Esophagus muscularis mucosa (tissue), 4 donors: Measurements from ENCODE around the gene GTF2B. TPM values are rescaled to one million over a fixed set of nuclear protein-coding genes. Genes with fewer than 3 reads are reported as not detected.

Experiments used
- DNase-seq: peaks from one replicate; pipeline ENCODE4 v3.0.0-alpha.2; 2017; ENCODE audit errors: extremely low spot score
- H3K27ac ChIP-seq, 4 donors: fragments of 200-600 bp; sonication (generic); replicated peaks in 1 of 4; 1 replicate in 3 of 4; 2 replicates in 1 of 4; pipeline ENCODE4 v1.5.1; 2016 to 2019; ENCODE audit warnings: mild to moderate bottlenecking in 1 of 4
- H3K27me3 ChIP-seq, 4 donors: fragments of 200-600 bp; sonication (generic); one replicate each; pipeline versions ENCODE4 v1.5.1 to v1.6.0; 2016 to 2019
- H3K36me3 ChIP-seq, 4 donors: fragments of 200-600 bp; sonication (generic); one replicate each; pipeline ENCODE4 v1.5.1; 2016 to 2019
- H3K4me1 ChIP-seq, 4 donors: fragments of 200-600 bp; sonication (generic); one replicate each; pipeline ENCODE4 v1.5.1; 2016 to 2019
- H3K4me3 ChIP-seq, 4 donors: fragments of 200-600 bp; sonication (generic); 1 replicate in 2 of 4; 2 replicates in 2 of 4; pipeline ENCODE4 v1.5.1; 2016 to 2019; ENCODE audit warnings: mild to moderate bottlenecking in 4 of 4, moderate library complexity in 1 of 4
- H3K9me3 ChIP-seq, 4 donors: fragments of 200-600 bp; sonication (generic); 1 replicate in 3 of 4; 2 replicates in 1 of 4; pipeline ENCODE4 v1.5.1; 2016 to 2019
- EP300 ChIP-seq: sonication (generic); formaldehyde crosslinking; IDR thresholded peaks from one replicate; pipeline ENCODE4 v1.6.1; 2017; ENCODE audit warnings: antibody characterized with exemption
- POLR2A ChIP-seq: fragments of 450-650 bp; IDR thresholded peaks from one replicate; pipeline ENCODE4 v1.6.1; 2017; ENCODE audit warnings: antibody characterized with exemption, moderate library complexity, mild to moderate bottlenecking, low read depth
- POLR2AphosphoS5 ChIP-seq, 2 donors: sonication (generic); formaldehyde crosslinking; IDR thresholded peaks; one replicate each; pipeline ENCODE4 v1.6.1; 2017; ENCODE audit warnings: antibody characterized with exemption in 2 of 2
- WGBS: methylation state at CpG from one replicate; pipeline ENCODE4 v1.1.5; 2018; 5-methylcytosine and 5-hydroxymethylcytosine counted together
- intact Hi-C: fragments of 100-400 bp; cut with DNase I; formaldehyde crosslinking; loops from one replicate; pipeline ENCODE4 v1.15.1; 2023
- total RNA-seq, 4 donors: library from RNA; depleted of rRNA; stranded (reverse); fragments of >200 nt; gene quantifications; one replicate each; pipeline versions ENCODE4 v1.1.0 to v1.2.1, GENCODE V29; 2016
- TF ChIP-seq, protein P1 (sequence below), 3 experiments: fragments of 200-600 bp in 2 of 3; fragments of 450-650 bp in 1 of 3; sonication (generic) in 2 of 3; IDR thresholded peaks; one replicate each; pipeline ENCODE4 v1.5.1; 2017 to 2019; ENCODE audit warnings: antibody characterized with exemption in 3 of 3, mild to moderate bottlenecking in 2 of 3, moderate library complexity in 1 of 3

GTF2B gene
- total RNA-seq, 4 donors from 2014 or later: 22.4 to 39.6 (median 24.2) TPM

DNA sequence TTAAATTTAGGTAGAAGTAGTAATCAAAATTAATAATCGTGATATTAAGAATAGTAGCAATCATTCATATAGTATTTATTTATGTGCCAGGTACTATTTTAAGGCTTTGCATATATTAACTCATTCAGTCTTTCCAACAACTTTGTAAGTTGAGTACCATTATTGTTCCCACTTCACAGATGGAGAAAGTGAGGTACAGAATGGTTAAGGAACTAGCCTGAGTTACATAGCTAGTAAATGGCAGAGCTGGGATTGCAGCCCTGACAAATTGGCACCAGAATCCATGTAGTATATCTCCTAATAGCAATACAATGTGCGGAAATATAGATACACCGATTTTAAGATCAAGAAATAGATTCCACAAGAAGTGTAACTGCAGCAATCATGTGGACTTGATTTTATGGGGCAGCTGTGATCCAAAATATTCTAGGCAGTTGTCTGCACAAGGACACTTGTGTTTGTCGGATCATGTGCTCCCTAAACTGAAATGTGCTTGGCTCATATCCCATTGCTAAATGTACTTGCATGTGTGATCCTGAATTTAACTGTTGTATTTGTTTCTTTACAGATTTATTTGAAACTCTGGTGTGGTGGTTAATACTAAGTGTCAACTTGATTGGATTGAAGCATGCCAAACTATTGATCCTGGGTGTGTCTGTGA lies 5.8 kb upstream of the GTF2B start:
- Histone ChIP-seq H3K4me1 (peaks cover 2 to 3% (median 3%) of the 10 kb centered on the region in 4 donors), H3K4me3 (no peak overlapping the region), H3K27ac (no peak overlapping the region), H3K9me3 (no peaks in the 10 kb centered on the region), H3K36me3 (no peaks in the 10 kb centered on the region), H3K27me3 (no peaks in the 10 kb centered on the region)
- no peak for TF ChIP-seq POLR2AphosphoS5 (IDR thresholded peaks at IDR 0.05)
- TF ChIP-seq POLR2A: no peak
- DNase-seq: no peak
- WGBS: 83% methylated on average over 4 of the region's 4 CpGs
- intact Hi-C loops: no loop called here

DNA sequence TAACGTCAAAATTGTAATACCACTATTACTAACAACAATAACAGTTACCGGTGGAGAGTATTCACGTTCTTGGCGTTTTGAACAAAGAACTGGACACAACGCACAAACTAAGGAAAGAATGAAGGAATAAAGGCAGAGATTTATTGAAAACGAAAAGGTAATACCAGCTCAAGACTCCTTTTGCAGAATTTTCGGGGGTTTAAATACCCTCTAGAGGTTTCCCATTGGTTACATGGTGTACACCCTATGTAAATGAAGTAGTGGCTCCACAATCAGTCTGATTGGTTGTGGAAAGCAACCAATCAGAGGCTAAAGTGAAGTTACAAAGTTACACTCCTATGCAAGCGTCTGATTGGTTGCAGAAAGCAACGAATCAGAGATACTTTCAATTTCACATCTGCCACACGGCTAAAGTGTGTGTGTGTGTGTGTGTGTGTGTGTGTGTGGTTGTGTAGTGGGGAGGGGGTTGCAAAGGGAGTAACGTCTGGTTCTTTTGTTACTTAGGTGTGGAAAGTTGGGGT lies 1.1 kb upstream of the GTF2B start:
- DNase-seq: no peak
- no peak for TF ChIP-seq EP300
- TF ChIP-seq POLR2A: no peak
- TF ChIP-seq, protein P1, sequence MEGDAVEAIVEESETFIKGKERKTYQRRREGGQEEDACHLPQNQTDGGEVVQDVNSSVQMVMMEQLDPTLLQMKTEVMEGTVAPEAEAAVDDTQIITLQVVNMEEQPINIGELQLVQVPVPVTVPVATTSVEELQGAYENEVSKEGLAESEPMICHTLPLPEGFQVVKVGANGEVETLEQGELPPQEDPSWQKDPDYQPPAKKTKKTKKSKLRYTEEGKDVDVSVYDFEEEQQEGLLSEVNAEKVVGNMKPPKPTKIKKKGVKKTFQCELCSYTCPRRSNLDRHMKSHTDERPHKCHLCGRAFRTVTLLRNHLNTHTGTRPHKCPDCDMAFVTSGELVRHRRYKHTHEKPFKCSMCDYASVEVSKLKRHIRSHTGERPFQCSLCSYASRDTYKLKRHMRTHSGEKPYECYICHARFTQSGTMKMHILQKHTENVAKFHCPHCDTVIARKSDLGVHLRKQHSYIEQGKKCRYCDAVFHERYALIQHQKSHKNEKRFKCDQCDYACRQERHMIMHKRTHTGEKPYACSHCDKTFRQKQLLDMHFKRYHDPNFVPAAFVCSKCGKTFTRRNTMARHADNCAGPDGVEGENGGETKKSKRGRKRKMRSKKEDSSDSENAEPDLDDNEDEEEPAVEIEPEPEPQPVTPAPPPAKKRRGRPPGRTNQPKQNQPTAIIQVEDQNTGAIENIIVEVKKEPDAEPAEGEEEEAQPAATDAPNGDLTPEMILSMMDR (IDR thresholded peaks at IDR 0.05): no peak
- no peak for TF ChIP-seq POLR2AphosphoS5 (IDR thresholded peaks at IDR 0.05)
- intact Hi-C loops: no loop called here
- Histone ChIP-seq H3K27me3 (no peaks in the 10 kb centered on the region), H3K4me1 (peaks cover 28 to 36% (median 35%) of the 10 kb centered on the region in 4 donors), H3K4me3 (peak overlapping the region; percentile 71 to 99 (median 90)), H3K36me3 (peaks cover 0 to 2% (median 0%) of the 10 kb centered on the region in 4 donors), H3K9me3 (no peaks in the 10 kb centered on the region), H3K27ac (peak overlapping the region in 3 of 4 donors; percentile 92 to 97 (median 94))
- WGBS: 72% methylated on average over 11 of the region's 11 CpGs

GRCh38 chr1:88891951-88892340 lies 579 bp upstream of the GTF2B start:
- Histone ChIP-seq H3K4me1 (peaks cover 28 to 36% (median 35%) of the 10 kb centered on the region in 4 donors), H3K4me3 (peak overlapping the region; percentile 71 to 99 (median 90)), H3K36me3 (peaks cover under 1 to 7% (median 3%) of the 10 kb centered on the region in 4 donors), H3K27ac (peak overlapping the region; percentile 92 to 98 (median 96)), H3K27me3 (no peaks in the 10 kb centered on the region), H3K9me3 (no peaks in the 10 kb centered on the region)
- DNase-seq: no peak
- intact Hi-C loops: no loop called here
- 24% methylated on average over 10 of the region's 10 CpGs for WGBS
- TF ChIP-seq, protein P1 (IDR thresholded peaks at IDR 0.05): no peak
- no peak for TF ChIP-seq POLR2AphosphoS5 (IDR thresholded peaks at IDR 0.05)
- TF ChIP-seq POLR2A: no peak
- no peak for TF ChIP-seq EP300

GRCh38 chr1:88890791-88891317 lies 513 bp downstream of the GTF2B start:
- peaks cover 28 to 36% (median 35%) of the 10 kb centered on the region in 4 donors for H3K4me1 ChIP-seq
- TF ChIP-seq, protein P1 (IDR thresholded peaks at IDR 0.05): no peak
- H3K27me3 ChIP-seq: no peaks in the 10 kb centered on the region
- intact Hi-C loops: no loop called here
- 1% methylated on average over 16 of the region's 18 CpGs for WGBS
- no peaks in the 10 kb centered on the region for H3K9me3 ChIP-seq
- peak overlapping the region; percentile 71 to 99 (median 90) for H3K4me3 ChIP-seq
- peaks cover 11 to 18% (median 14%) of the 10 kb centered on the region in 4 donors for H3K36me3 ChIP-seq
- H3K27ac ChIP-seq: peak overlapping the region; percentile 92 to 98 (median 96)
- no peak for DNase-seq

GRCh38 chr1:88890131-88890530 lies 1.2 kb downstream of the GTF2B start:
- no peaks in the 10 kb centered on the region for H3K9me3 ChIP-seq
- no peaks in the 10 kb centered on the region for H3K27me3 ChIP-seq
- intact Hi-C loops: no loop called here
- H3K4me3 ChIP-seq: peak overlapping the region; percentile 71 to 99 (median 90)
- no peak for DNase-seq
- H3K27ac ChIP-seq: peak overlapping the region in 2 of 4 donors; percentile 92 to 98
- no peak for TF ChIP-seq POLR2AphosphoS5 (IDR thresholded peaks at IDR 0.05)
- no peak for TF ChIP-seq EP300
- TF ChIP-seq POLR2A: no peak
- TF ChIP-seq, protein P1 (IDR thresholded peaks at IDR 0.05): no peak
- WGBS: 52% methylated on average over 2 of the region's 2 CpGs
- H3K36me3 ChIP-seq: peaks cover 19 to 25% (median 22%) of the 10 kb centered on the region in 4 donors
- H3K4me1 ChIP-seq: peaks cover 28 to 36% (median 35%) of the 10 kb centered on the region in 4 donors
